GM12892 (cell line): ENCODE data around the gene AGPAT2. TPM values are rescaled to one million over a fixed set of nuclear protein-coding genes. Genes with fewer than 3 reads are reported as not detected.

ENCODE experiments used
- DNase-seq: peaks from one replicate; pipeline ENCODE4 v3.0.0; 2011; ENCODE audit not compliant: insufficient read length
- FAIRE-seq: peaks from 2 replicates; lab custom pipeline; 2011; peaks lifted over from hg19 to GRCh38; lab: Jason Lieb, UNC
- POLR2A ChIP-seq: IDR thresholded peaks from 2 replicates; pipeline ENCODE4 v1.6.1; 2011; ENCODE audit warnings: low read depth, low read length, control low read depth
- POLR2AphosphoS5 ChIP-seq: IDR thresholded peaks from 2 replicates; pipeline ENCODE4 v1.6.1; 2011; ENCODE audit warnings: low read depth, low read length, control low read depth
- TAF1 ChIP-seq: IDR thresholded peaks from 2 replicates; pipeline ENCODE4 v1.6.1; 2011; ENCODE audit warnings: low read depth, mild to moderate bottlenecking, control low read depth, low read length, borderline replicate concordance
- polyA plus RNA-seq: library from polyadenylated mRNA; unstranded; fragments of >200 nt; gene quantifications from one replicate; pipeline ENCODE4 v1.2.1, GENCODE V29; 2012; ENCODE audit warnings: missing spikeins, inconsistent platforms; ENCODE audit not compliant: missing spikeins

AGPAT2 gene
- polyA plus RNA-seq: 3.5 TPM

DNA sequence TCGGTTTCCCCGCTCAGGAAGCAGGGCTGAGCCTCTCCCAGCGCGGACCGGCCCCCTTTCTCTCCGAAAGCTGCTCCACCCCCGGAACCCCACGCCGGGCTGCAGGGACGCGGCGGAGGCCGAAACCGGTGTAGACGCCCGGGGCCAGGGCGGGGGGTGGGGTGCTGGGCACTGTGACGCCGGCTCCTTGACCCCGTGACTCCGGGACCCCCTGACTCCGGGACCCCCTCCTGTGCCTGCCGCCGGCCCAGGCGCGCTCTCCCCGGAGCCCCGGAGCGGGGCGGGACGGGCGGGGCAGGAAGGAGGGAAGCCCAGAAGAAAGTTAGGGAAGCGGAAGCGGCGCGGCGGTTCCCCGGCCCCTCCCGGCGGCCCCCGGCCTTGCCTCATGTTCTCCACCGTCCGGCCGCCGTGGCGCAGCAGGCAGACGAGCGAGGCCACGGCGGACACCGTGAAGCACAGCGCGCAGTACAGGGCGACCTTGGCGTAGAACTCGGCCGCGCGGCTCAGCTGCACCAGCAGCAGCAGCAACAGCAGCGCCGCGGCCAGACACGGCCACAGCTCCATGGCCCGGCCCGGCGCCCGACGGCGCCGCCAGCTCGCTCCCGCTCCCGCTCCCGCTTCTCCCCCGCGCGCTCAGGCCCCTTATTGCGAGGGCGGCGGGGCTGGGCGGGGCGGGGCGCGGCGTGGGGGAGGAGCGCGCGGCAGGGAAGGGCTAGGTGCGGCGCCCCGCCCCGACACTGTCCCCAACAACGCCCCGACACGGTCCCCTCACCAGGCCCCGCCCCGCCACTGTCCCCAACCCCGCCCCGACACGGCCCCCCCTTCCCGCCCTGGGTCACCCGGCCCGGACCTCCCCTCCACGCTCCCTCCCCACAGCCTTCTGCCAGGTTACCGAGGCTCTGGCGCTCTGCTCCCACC lies at the start of gene AGPAT2:
Gene AGPAT2 (minus strand): TSS at position 664 of the 918 bp plus-strand sequence. CDS start 100 bp downstream, at position 564.
- DNase-seq: peak; percentile 95
- peak; percentile 88 for FAIRE-seq
- TF ChIP-seq POLR2AphosphoS5 (no peak), POLR2A (peak; percentile 61; the same call in 1 of the 2 replicates)

DNA sequence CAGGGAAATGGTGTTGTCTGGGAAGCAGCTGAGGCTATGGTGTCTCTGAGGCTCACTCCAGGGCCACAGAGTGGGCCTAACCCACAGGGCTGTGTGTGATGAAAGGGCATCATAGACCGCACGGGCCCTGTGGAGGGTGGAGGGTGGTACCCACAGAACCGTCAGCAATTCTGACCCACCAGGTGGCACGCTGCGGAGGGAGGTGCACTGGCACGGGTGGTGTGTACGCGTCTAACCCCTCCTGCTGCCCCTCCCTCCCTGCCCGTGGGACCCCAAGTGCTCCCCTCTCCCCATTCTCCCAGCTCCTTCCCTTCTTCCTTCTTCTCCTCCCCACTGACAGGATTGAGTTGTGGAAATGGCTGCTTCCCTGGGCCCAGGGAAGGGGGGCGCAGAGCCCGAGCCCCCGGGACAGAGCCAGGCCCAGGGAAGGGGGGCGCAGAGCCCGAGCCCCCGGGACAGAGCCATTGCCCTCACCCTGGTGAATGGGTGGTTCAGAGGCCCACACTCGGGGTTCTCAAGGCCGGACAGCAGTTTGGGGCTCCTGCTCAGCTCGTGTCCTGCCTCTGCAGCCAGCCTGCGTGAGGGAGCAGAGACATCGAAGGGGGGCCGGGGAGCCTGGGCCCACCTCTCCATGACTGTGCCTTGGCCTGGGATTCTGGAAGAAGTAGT lies 48.7 kb upstream of the AGPAT2 start:
- TF ChIP-seq TAF1 (no peak), POLR2A (no peak)
- DNase-seq (no peak), FAIRE-seq (no peak)

DNA sequence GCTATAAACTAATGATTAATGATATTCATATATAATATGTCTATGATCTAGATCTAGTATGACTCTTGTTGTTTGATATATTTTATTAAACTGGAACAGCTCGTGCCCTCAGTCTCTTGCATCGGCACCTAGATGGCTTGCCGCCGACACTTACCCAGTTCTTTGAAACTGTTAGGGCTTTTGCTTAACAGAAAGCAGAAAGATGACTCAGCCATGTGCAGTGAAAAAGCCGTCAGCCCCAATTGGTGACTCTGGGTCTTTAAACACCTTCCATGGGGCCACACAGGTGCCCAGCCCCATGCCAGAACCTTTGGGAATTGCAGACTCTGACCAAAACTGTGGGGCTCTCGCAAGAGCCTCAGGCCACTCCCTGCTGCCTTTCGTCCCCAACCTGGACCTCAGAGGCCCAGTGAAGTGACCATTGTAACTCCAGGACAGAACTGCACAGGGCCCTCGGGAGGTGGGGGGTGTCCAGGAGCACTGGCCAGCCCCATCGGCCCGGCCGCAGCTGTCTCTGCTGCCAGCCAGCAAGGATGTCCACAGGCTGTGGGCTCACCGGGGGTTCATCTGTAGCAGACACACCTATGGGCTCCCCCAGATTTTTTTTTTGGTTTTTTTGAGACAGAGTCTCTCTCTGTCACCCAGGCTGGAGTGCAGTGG lies 47.7 kb upstream of the AGPAT2 start:
- DNase-seq (no peak), FAIRE-seq (no peak)
- TF ChIP-seq POLR2AphosphoS5 (no peak), TAF1 (no peak), POLR2A (no peak)

DNA sequence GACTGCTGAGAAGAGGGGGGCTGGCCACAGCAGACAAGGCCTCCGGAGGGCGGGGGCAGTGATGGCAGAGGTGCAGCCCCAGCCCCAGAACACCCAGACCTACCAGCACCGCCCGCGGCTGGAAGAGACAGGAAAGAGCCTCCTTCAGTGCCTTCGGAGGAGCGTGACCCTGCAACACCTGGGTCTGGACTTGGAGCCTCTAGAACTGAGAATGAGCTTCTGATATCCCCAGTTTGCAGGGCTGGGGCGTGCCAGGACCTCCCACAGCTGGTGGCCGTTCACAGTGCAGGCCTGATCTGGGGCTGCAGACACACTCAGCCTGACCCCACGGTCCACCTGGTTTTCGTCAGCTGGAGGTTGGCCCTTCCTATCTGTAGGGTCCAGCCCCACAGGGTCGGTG lies 46.4 kb upstream of the AGPAT2 start:
- TF ChIP-seq TAF1 (no peak), POLR2A (no peak), POLR2AphosphoS5 (no peak)
- no peak for DNase-seq
- FAIRE-seq: no peak

DNA sequence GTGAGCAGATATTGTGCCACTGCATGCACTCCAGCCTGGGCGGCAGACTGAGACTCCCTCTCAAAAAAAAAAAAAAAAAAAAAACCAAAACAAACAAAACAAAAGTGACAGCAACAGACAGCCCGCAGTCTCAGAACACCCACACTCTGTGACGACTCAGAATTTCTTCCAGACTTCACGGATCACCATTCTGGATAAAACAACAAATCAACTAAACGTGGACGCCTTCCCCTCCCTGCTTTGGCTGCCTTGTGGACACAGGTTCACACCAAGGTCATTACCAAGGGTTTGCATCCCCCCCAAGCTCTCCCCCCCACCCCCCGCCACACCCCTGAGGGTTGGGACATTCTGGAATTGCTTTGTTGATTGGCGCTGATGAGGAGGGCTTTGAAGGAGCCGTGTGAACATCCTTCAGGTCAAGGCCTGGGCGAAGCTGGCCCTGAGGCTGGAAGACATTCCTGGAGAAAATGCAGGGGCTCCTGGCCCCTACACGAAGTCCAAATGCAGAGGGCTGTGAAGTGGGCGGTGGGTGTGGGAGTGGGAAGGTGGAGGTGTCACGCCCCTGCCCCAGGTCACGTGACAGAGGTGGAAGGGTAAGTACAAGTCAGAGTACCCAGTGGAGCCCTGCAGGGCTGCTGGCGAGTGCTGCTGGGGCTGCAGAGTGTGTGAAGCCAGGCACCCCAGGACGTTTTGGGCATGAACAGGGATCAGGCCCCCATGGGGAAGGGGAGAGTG lies 45.4 kb upstream of the AGPAT2 start:
- DNase-seq: no peak
- TF ChIP-seq POLR2AphosphoS5: no peak
- no peak for FAIRE-seq

DNA sequence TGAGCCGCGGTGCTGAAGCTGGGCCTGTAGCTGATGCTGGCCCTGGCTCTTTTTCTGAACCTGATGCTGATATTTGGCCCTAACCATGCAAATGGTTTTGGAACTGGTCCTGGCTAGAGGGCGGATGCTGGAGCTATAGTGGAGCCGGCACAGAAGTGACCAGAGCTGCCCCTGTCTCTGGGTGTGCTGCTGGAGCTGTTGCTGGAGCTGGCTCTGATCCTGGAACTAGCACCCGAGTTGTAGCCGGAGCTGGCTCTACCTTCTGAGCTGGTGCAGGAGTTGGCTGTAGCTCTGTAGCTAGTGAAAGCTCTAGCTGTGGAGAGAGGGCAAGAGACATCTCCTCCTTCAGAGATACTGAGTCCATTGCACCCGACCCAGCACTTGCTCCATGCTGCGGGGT lies 42.7 kb upstream of the AGPAT2 start:
- FAIRE-seq (no peak), DNase-seq (no peak)
- TF ChIP-seq POLR2A (no peak), POLR2AphosphoS5 (no peak), TAF1 (no peak)

DNA sequence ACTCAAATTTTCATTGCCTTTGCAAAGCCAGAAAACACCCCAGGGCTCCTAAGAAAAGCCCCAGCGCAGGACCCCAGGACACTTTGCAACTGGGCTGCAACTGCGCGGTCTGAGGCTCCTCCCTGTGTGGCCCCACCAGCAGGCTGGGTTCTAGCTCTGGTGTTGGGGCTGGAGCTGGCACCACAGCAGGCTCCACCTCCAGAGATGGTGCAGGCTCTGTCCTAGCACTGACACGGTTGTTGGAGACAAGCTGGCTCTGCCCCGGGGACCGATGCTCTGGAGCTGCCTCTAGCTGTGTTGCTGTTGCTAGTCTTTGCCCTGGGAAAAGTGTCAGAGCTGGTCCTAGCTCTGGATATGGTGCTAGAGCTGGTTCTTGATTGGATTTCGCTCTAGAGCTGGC lies 41.9 kb upstream of the AGPAT2 start:
- DNase-seq (no peak), FAIRE-seq (no peak)
- TF ChIP-seq POLR2AphosphoS5 (no peak), POLR2A (no peak), TAF1 (no peak)

DNA sequence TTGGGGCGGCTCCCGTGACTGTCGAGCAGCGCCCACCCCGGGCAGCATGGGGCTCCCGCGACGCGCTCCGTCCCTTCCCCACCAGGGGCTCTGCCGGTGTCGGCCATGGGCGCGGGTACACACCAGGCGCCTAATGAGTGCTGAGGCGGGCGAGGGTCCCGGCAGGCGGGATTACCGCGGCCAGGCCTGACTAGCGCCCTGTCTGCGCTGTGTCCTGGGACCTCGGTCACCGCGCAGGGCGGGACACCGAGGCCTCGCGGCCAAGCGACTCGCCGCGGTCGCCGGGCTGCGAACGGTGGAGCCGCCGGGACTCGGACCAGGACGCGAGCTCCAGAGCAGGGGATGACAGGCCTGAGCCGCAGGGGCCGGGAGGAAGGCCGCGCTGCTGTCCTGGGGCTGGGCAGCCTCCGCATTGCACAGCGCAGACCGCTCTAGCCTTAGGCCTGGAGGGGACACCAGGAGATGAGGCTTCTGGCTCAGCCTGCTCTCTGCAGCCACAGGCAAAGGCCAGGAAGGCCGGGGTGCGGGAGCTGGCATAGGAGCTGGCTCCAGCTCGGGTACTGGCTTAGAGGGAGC lies 41.4 kb upstream of the AGPAT2 start:
- no peak for DNase-seq
- no peak for TF ChIP-seq POLR2A
- no peak for TF ChIP-seq TAF1
- no peak for TF ChIP-seq POLR2AphosphoS5
- no peak for FAIRE-seq

DNA sequence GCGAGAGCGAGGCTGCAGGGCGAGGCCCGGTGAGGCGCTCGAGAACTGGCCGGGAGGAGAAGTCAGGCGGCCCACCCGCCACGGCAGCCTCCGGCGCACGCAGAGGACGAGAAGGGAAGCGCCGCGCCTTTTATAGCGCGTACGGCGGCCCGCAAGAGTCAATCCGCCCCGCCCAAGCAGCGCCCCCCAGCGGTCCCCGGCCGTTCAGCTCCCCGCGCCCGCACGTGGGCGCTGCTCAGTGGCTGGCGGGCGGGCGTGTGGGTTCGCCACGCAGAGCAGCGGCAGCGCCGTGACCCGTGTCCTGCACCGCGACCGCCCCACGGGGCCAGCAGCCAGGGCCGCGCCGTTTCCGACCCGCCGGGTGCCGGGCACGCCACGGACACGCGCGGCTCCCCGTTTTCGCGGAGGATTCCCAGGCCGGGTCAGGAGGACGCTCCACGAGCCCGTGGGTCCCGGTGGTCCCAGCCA lies 40.9 kb upstream of the AGPAT2 start:
- FAIRE-seq: peak; percentile 95
- peak; percentile 97 for DNase-seq
- TF ChIP-seq TAF1 (peak; percentile 98), POLR2AphosphoS5 (peak; percentile 99), POLR2A (peak; percentile 100)

DNA sequence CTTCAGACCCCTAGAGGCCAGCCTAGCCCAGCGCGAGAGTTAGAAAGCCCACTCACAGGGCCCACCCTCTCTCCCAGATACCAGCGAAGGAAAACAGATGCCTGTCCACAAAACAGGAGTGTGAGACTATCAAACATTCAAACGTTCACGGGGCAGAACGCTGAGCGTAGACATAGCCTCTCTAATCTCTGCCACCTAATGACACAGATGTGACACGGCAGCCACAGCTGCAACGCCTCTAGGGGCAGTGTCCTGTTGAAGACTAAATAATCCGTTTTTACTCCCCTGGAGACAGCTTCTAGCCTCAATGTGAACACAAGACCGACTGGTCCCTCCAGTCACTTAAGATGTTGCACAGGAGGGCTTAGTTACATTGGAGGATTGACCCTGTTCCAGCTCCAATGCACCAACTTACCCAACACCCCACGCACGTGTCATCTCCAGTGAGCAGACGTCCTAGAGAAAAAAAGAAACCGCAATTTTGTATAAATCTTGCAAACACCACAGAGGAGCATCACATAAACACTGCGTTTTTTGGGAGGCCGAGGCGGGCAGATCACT lies 39.5 kb upstream of the AGPAT2 start:
- DNase-seq (no peak), FAIRE-seq (peak; percentile 84)
- TF ChIP-seq POLR2A (0 out of 2 replicates have a peak, but pooled peaks have one; percentile 39), POLR2AphosphoS5 (no peak)

DNA sequence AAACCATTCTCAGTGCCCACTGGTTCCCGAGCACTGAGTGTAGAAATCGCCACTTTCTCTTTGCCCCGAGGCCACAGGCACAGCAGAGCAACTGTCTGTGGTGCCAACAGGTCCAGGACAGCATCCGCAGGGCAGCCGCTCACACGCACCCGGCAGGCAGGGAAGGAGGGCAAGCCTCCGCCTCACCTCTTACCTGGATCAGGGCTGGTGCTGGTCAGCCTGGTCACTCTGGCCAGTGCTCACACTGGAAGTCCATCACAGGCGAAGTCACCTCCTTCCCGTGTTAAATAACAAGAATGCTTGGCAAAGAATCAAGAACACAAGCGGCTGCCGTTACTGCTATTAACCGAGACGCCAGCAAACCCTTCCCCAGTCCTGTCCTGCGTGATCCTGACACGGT lies 38.9 kb upstream of the AGPAT2 start:
- no peak for TF ChIP-seq POLR2A
- no peak for TF ChIP-seq POLR2AphosphoS5
- no peak for TF ChIP-seq TAF1
- FAIRE-seq: no peak
- no peak for DNase-seq
